NT2/D1 (cell line): Measurements from ENCODE around the gene SLC9A6.

Experiments used
- SUZ12 ChIP-seq: IDR thresholded peaks from 2 replicates; pipeline ENCODE4 v1.6.1; 2011; ENCODE audit not compliant: insufficient read length, insufficient read depth; ENCODE audit errors: extremely low read depth
- ZNF274 ChIP-seq: IDR thresholded peaks from 2 replicates; pipeline ENCODE4 v1.6.1; 2011; ENCODE audit warnings: mild to moderate bottlenecking, low read depth, low read length

DNA sequence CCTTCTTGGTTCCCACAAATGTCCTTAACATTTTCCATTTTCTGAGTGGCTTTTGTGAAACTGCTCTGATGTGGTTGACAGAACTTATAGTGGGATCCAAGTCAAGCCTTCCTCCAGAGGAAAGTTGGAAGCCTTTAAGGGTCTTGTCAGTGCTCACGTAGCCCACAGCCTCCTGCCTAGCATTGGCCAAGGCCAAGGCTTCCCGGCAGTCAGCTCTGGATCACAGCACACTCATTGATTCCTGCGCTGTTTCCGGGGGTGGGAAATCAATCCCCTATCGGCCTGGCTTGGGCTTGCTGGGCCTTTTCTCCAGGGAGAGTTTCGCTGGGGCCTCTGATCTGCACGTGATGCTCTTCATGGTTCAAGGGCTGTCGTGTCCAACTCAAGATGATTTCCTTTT lies 76.1 kb downstream of the SLC9A6 start:
- TF ChIP-seq ZNF274 (no peak), SUZ12 (no peak)
